HCT116 (cell line): Measurements from ENCODE around the gene ERFE. TPM values are rescaled to one million over a fixed set of nuclear protein-coding genes. Genes with fewer than 3 reads are reported as not detected.

Experiments used
- ATAC-seq: fragments of 200-7000 bp; cut with Tn5 transposase; 2 replicates; pipeline ENCODE4 v1.9.1; 2020; ENCODE audit warnings: mild to moderate bottlenecking, moderate library complexity
- BruUV-seq: library from RNA; stranded (reverse); fragments of 400-500 nt; replicated peaks from 2 replicates; lab custom pipeline; 2021; lab: Mats Ljungman, UMichigan
- CTCF ChIA-PET: fragments of 300-600 bp; sonication (Branson Sonifier 250); formaldehyde crosslinking; loops from one replicate; lab custom pipeline; 2021; ENCODE audit warnings: antibody characterized with exemption; lab: Charles Lee
- POLR2A ChIA-PET: fragments of 300-600, 350-600 bp; sonication (Branson Sonifier 250); formaldehyde crosslinking; loops from one replicate; lab custom pipeline; 2021; ENCODE audit warnings: antibody characterized with exemption; lab: Charles Lee
- RAD21 ChIA-PET, 2 experiments: fragments of 300-600 bp; sonication (Branson Sonifier 250); formaldehyde crosslinking; loops; one replicate each; lab custom pipeline; 2023; ENCODE audit warnings: low total read pairs in 2 of 2; ENCODE audit not compliant: uncharacterized antibody in 2 of 2, unreplicated experiment in 2 of 2, low non-redundant PET in 1 of 2; lab: Charles Lee
- DNase-seq: peaks from one replicate; pipeline ENCODE4 v3.0.0-alpha.2; 2010; ENCODE audit warnings: low read depth, low spot score
- H2AFZ ChIP-seq: fragments of 200-600 bp; shearing (Covaris generic), sonication (generic); 2 replicates; pipeline ENCODE4 v1.6.1; 2017; ENCODE audit warnings: low read depth, mixed run types, mixed read lengths, antibody characterized with exemption, low read length; ENCODE audit not compliant: poor library complexity, severe bottlenecking
- H3K27ac ChIP-seq: 2 replicates; pipeline ENCODE4 v1.5.1; 2012; ENCODE audit warnings: low read depth, low read length
- H3K27me3 ChIP-seq: fragments of 200-600 bp; sonication (generic); 2 replicates; pipeline ENCODE4 v1.6.1; 2016; ENCODE audit warnings: mixed run types, low read length, mixed read lengths; ENCODE audit not compliant: insufficient read depth
- H3K36me3 ChIP-seq, 2 experiments: fragments of 200-500 bp in 1 of 2; fragments of 200-600 bp in 1 of 2; sonication (Bioruptor generic) in 1 of 2; sonication (generic) in 1 of 2; 2 replicates each; pipeline versions ENCODE4 v1.5.1 to v1.6.1; 2014 to 2016; ENCODE audit warnings: low read length in 2 of 2, inconsistent platforms in 1 of 2, mixed read lengths in 1 of 2, mixed run types in 1 of 2; ENCODE audit not compliant: insufficient read depth in 2 of 2, control insufficient read depth in 1 of 2
- H3K4me1 ChIP-seq, 2 experiments: fragments of 200-600 bp in 1 of 2; sonication (generic) in 1 of 2; 2 replicates each; pipeline versions ENCODE4 v1.5.1 to v1.6.1; 2012 to 2017; ENCODE audit warnings: low read length in 2 of 2, inconsistent platforms in 1 of 2, mild to moderate bottlenecking in 1 of 2, mixed read lengths in 1 of 2, mixed run types in 1 of 2, moderate library complexity in 1 of 2; ENCODE audit not compliant: insufficient read depth in 2 of 2, control insufficient read depth in 1 of 2
- H3K4me2 ChIP-seq: fragments of 200-600 bp; sonication (generic); 2 replicates; pipeline ENCODE4 v1.6.1; 2017; ENCODE audit warnings: mixed run types, low read length, mixed read lengths
- H3K4me3 ChIP-seq, 2 experiments: fragments of 200-600 bp in 1 of 2; sonication (generic) in 1 of 2; replicated peaks in 1 of 2; 2 replicates each; pipeline ENCODE4 v1.5.1; 2011 to 2016; ENCODE audit warnings: low read length in 2 of 2, control low read depth in 1 of 2, low read depth in 1 of 2, mild to moderate bottlenecking in 1 of 2, mixed read lengths in 1 of 2, mixed run types in 1 of 2
- H3K79me2 ChIP-seq: fragments of 200-600 bp; sonication (generic); 2 replicates; pipeline ENCODE4 v1.6.1; 2017; ENCODE audit warnings: mild to moderate bottlenecking, mixed run types, low read length, moderate library complexity, mixed read lengths; ENCODE audit not compliant: insufficient read depth
- H3K9ac ChIP-seq: fragments of 200-600 bp; sonication (generic); 2 replicates; pipeline ENCODE4 v1.6.1; 2016; ENCODE audit warnings: low read length, mixed read lengths
- H3K9me2 ChIP-seq: fragments of 200-600 bp; sonication (generic), shearing (Covaris generic); 2 replicates; pipeline ENCODE4 v1.6.1; 2017; ENCODE audit warnings: mixed run types, mild to moderate bottlenecking, moderate library complexity; ENCODE audit not compliant: insufficient read depth
- H3K9me3 ChIP-seq, 2 experiments: fragments of 200-500 bp in 1 of 2; fragments of 200-600 bp in 1 of 2; sonication (Bioruptor generic) in 1 of 2; sonication (generic) in 1 of 2; 2 replicates each; pipeline ENCODE4 v1.6.1; 2014 to 2017; ENCODE audit warnings: low read length in 2 of 2, mixed read lengths in 2 of 2, inconsistent platforms in 1 of 2, low read depth in 1 of 2, mild to moderate bottlenecking in 1 of 2, mixed run types in 1 of 2, moderate library complexity in 1 of 2; ENCODE audit not compliant: control insufficient read depth in 1 of 2, insufficient read depth in 1 of 2
- H4K20me1 ChIP-seq: fragments of 200-600 bp; sonication (generic), shearing (Covaris generic); 2 replicates; pipeline ENCODE4 v1.6.1; 2017; ENCODE audit warnings: mixed run types, mild to moderate bottlenecking, moderate library complexity; ENCODE audit not compliant: insufficient read depth
- CBX3 ChIP-seq: IDR thresholded peaks from 2 replicates; pipeline ENCODE4 v1.6.1; 2012; ENCODE audit warnings: low read depth
- CEBPB ChIP-seq: IDR thresholded peaks from 2 replicates; pipeline ENCODE4 v1.6.1; 2012; ENCODE audit warnings: low read depth
- ELF1 ChIP-seq: IDR thresholded peaks from 2 replicates; pipeline ENCODE4 v1.6.1; 2012; ENCODE audit warnings: low read depth, borderline replicate concordance
- EZH2phosphoT487 ChIP-seq: fragments of 200-600 bp; IDR thresholded peaks from 2 replicates; pipeline ENCODE4 v1.6.1; 2018; ENCODE audit warnings: antibody characterized with exemption, borderline replicate concordance
- FOSL1 ChIP-seq: IDR thresholded peaks from 2 replicates; pipeline ENCODE4 v1.6.1; 2012; ENCODE audit warnings: low read depth
- JUND ChIP-seq: IDR thresholded peaks from 2 replicates; pipeline ENCODE4 v1.6.1; 2012
- POLR2A ChIP-seq: IDR thresholded peaks from 2 replicates; pipeline ENCODE4 v1.7.0; 2011; ENCODE audit warnings: borderline replicate concordance; ENCODE audit not compliant: insufficient read depth, insufficient read length; ENCODE audit errors: extremely low read depth
- POLR2AphosphoS5 ChIP-seq: IDR thresholded peaks from 2 replicates; pipeline ENCODE4 v1.6.1; 2011; ENCODE audit warnings: mild to moderate bottlenecking, low read depth, low read length, moderate library complexity
- RAD21 ChIP-seq: IDR thresholded peaks from 2 replicates; pipeline ENCODE4 v1.6.1; 2012; ENCODE audit warnings: low read depth, mild to moderate bottlenecking
- REST ChIP-seq: IDR thresholded peaks from 2 replicates; pipeline ENCODE4 v1.6.1; 2012; ENCODE audit warnings: low read depth
- SP1 ChIP-seq: IDR thresholded peaks from 2 replicates; pipeline ENCODE4 v1.6.1; 2012; ENCODE audit warnings: low read depth
- SRF ChIP-seq: IDR thresholded peaks from 2 replicates; pipeline ENCODE4 v1.6.1; 2012; ENCODE audit warnings: low read depth
- ZFX ChIP-seq: fragments of 450-650 bp; IDR thresholded peaks from 2 replicates; pipeline ENCODE4 v1.6.1; 2017
- ZNF274 ChIP-seq: fragments of 200-500 bp; sonication (Bioruptor generic); IDR thresholded peaks from 2 replicates; pipeline ENCODE4 v1.6.1; 2014; ENCODE audit warnings: mild to moderate bottlenecking, low read depth, low read length, inconsistent platforms
- intact Hi-C: fragments of 100-400 bp; cut with micrococcal nuclease; formaldehyde crosslinking; loops from 2 replicates; pipeline ENCODE4 v1.10.0; 2022
- total RNA-seq: library from RNA; stranded (reverse); gene quantifications from one replicate; pipeline ENCODE4 v1.2.1, GENCODE V29; 2021; ENCODE audit not compliant: unreplicated experiment
- TF ChIP-seq, protein P1 (sequence below): IDR thresholded peaks from 2 replicates; pipeline ENCODE4 v1.6.1; 2011; ENCODE audit warnings: mild to moderate bottlenecking, low read length, moderate library complexity; ENCODE audit not compliant: insufficient replicate concordance; ENCODE audit errors: extremely low read depth

The ERFE gene
- total RNA-seq, 1 experiment from 2014 or later, result 17.3 TPM

- H3K36me3 ChIP-seq, result no peaks in the 10 kb centered on the region
- H3K4me2 ChIP-seq, result no peak overlapping the region
- no peak overlapping the region for H3K27ac ChIP-seq
- RAD21 ChIA-PET, result no interaction called here
- no peaks in the 10 kb centered on the region for H3K9me3 ChIP-seq
- TF ChIP-seq POLR2A (no peak), JUND (no peak), ZFX (no peak), REST (no peak), CBX3 (no peak), ELF1 (no peak), ZNF274 (no peak), FOSL1 (no peak), POLR2AphosphoS5 (no peak), SRF (no peak), RAD21 (no peak), EZH2phosphoT487 (no peak), SP1 (no peak), CEBPB (no peak)
- TF ChIP-seq, protein P1, sequence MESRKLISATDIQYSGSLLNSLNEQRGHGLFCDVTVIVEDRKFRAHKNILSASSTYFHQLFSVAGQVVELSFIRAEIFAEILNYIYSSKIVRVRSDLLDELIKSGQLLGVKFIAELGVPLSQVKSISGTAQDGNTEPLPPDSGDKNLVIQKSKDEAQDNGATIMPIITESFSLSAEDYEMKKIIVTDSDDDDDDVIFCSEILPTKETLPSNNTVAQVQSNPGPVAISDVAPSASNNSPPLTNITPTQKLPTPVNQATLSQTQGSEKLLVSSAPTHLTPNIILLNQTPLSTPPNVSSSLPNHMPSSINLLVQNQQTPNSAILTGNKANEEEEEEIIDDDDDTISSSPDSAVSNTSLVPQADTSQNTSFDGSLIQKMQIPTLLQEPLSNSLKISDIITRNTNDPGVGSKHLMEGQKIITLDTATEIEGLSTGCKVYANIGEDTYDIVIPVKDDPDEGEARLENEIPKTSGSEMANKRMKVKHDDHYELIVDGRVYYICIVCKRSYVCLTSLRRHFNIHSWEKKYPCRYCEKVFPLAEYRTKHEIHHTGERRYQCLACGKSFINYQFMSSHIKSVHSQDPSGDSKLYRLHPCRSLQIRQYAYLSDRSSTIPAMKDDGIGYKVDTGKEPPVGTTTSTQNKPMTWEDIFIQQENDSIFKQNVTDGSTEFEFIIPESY, result no peak
- TF ChIP-seq, all 23 proteins: peak for 0
- no peak overlapping the region for H3K9ac ChIP-seq
- no peaks in the 10 kb centered on the region for H3K79me2 ChIP-seq
- no peaks in the 10 kb centered on the region for H3K27me3 ChIP-seq
- intact Hi-C loops, result no loop called here
- ATAC-seq, result no peak
- no peaks in the 10 kb centered on the region for H3K9me2 ChIP-seq
- no TSS peak for BruUV-seq
- no peaks in the 10 kb centered on the region for H4K20me1 ChIP-seq
- no peak overlapping the region for H3K4me3 ChIP-seq
- POLR2A ChIA-PET, result no interaction called here
- no peak overlapping the region for H2AFZ ChIP-seq
- peaks cover 4 to 12% of the 10 kb centered on the region in 2 experiments; a peak in 3 of 4 replicates for H3K4me1 ChIP-seq
- CTCF ChIA-PET, result no interaction called here
- no peak for DNase-seq
These were observed 3.6 kb downstream of the ERFE start for GRCh38 chr2:238162251-238162845.
